Myocyte (in vitro differentiated cells): Measurements from ENCODE around the gene UBALD2. TPM values are rescaled to one million over a fixed set of nuclear protein-coding genes. Genes with fewer than 3 reads are reported as not detected.
"Not testable (repeated sequence)": the region's sequence is repeated elsewhere in the genome, so short reads cannot be mapped to it uniquely, and the experiment has no call there.

ENCODE experiments used
- DNase-seq: peaks from one replicate; pipeline ENCODE4 v3.0.0-alpha.2; 2012; ENCODE audit warnings: low read depth
- total RNA-seq: library from RNA; depleted of rRNA; stranded (reverse); fragments of >200 nt; gene quantifications from 2 replicates; pipeline ENCODE4 v1.2.3, GENCODE V29; 2014

Gene UBALD2
- total RNA-seq, 1 donor from 2014 or later = 5.1 TPM

DNA sequence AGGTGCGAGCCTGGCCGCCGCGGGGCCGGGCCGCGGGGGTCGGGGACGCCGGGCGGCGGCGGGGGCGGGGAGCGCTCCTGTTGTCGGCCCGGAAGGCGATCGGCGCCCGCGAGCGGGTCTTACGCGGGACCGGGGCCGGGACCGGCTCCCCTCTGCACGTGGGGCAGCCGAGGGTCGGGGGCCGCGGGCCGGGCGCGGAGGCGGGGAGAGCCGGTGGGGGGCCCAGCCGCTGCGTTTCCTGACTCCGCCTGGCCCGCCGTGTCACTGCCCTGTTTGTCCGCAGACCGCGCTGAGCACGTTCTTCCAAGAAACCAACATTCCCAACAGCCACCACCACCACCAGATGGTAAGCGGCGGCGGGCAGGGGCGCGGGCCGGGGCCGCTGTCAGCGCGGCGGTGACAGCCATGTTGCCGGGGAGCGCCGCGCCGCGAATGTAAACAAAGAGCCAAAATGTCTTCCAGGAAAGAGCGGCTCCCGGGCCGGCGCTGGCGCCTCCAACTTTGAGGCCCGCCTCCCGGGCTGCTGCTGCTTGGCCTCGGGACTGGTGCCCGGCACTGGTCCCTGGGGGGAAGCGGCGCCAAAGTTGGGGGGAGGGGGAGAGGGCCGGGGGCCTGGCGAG, 586 bp downstream of the UBALD2 start:
- peak; percentile 65 for DNase-seq

DNA sequence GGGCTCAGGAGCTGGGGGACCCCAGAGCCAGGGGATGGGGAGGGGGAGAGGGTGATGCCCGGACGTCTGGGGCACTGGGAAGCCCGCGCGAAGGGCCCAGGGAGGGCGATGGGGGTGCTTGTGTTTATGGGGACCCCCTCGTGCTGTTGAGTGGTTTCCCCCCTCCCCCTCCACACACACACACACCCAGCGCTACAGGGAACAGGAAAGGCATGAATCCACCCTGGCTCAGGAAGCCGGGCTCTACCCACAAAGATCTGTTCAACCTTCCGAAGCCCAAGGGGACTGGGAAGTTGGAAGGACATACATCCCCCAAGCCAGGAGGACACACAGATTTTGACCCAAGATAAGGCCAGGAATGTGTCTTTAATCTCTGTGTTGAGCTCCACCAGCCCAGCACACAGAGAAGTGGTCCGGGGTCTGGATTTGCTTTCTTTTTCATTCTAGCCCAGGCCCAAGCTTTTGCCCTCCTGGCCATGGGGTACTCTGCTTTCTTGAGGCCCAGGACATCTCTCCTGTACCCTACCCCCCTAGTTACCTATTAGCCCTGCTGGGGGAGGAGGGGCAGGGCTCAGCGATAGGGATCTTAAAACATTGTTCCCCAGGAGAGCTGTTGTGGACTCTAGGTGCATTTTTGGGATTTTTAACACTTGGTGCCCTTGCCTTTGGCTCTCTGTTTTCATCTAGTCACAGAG, 1.2 kb downstream of the UBALD2 start:
- peak; percentile 30 for DNase-seq

DNA sequence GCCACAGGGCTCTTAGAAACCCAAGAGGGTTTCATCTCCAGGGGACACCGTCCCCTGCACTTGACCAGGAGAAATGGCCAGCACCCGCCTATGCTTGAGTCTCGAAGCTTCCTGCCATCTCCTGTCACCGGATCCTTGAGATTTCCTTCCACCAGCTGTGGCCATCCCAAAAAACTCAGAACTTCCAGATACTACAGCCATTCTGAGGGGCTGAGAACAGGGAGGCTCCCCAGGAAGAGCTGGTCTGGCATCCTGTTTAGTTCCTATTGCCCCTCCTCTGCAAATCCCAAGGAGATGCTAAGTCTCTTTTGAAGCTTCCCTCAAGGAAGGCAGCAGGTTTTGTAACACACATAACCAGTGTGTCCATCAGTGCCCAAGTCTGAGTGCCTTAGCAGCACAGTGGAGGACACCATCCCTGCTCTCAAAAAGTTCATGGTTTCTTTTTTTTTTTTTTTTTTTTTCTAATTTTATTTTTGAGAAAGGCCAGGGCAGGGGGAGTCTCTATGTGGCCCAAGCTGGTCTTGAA, 2.0 kb downstream of the UBALD2 start:
- no peak for DNase-seq

DNA sequence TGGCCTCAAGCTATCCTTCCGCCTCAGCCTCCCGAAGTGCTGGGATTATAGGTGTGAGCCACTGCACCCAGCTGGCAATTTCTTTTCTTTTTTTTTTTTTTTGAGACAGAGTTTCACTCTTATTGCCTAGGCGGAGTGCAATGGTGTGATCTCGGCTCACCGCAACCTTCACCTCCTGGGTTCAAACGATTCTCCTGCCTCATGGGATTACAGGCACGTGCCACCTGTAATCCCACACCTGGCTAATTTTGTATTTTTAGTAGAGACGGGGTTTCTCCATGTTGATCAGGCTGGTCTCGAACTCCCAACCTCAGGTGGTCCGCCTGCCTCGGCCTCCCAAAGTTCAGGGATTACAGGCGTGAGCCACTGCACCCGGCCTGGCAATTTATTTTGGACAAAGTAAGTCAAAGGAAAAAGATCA, 2.4 kb downstream of the UBALD2 start:
- DNase-seq = not testable (repeated sequence)

DNA sequence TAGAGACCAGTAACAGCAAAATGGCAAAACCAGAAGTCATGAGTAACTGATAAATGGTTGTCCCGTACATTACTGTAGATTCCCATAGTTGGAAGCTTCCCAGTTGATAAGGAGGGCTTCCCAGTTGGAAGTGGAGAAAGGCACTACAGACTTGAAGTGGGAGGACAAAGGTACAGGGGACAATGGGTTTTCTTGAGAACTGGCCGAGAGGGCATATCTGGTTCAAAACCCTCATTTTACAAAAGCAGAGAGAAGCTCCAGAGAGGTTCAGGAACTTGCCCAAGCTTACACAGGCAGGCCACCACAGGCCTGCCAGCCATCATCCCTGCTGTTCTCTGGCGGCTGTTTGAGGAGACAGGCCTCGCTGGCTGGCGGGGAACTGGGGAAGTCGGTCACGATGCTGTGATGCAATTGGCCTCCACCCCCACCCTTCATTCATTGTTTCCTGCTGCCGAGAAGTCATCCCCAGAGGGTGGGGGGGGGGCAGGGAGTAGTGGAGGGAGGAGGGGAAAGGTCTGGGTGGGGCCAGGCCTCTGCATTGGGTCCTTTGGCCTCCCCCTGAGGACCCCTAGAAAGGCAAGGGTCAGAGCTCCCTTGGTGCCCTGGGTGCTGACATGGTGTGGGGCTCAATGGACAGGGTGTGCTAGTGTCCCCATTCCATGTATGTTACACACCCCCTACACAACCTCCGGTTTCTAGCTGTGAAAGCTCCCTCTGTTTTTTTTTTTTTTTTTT, 3.0 kb downstream of the UBALD2 start:
- DNase-seq = peak; percentile 59

- peak; percentile 83 for DNase-seq
Observed at GRCh38 chr17:76268991-76269981, 4.1 kb downstream of the UBALD2 start.

DNA sequence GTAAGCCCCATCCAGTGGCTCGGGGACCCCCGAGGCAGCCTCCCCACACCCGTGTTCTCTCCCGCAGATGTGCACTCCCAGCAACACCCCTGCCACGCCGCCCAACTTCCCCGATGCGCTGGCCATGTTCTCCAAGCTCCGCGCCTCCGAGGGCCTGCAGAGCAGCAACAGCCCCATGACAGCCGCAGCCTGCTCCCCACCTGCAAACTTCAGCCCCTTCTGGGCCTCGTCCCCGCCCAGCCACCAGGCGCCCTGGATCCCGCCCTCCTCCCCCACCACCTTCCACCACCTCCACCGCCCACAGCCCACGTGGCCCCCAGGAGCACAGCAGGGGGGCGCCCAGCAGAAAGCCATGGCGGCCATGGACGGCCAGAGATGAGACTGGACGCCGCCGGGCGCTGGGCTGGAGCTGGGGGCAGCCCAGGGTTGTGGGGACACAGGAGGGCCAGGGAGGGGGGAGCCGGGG, 5.0 kb downstream of the UBALD2 start:
- DNase-seq = no peak

- peak; percentile 96 for DNase-seq
Observed at GRCh38 chr17:76270770-76271668, 5.9 kb downstream of the UBALD2 start.

- DNase-seq = no peak
Observed at GRCh38 chr17:76271669-76272540, 6.8 kb downstream of the UBALD2 start.

DNA sequence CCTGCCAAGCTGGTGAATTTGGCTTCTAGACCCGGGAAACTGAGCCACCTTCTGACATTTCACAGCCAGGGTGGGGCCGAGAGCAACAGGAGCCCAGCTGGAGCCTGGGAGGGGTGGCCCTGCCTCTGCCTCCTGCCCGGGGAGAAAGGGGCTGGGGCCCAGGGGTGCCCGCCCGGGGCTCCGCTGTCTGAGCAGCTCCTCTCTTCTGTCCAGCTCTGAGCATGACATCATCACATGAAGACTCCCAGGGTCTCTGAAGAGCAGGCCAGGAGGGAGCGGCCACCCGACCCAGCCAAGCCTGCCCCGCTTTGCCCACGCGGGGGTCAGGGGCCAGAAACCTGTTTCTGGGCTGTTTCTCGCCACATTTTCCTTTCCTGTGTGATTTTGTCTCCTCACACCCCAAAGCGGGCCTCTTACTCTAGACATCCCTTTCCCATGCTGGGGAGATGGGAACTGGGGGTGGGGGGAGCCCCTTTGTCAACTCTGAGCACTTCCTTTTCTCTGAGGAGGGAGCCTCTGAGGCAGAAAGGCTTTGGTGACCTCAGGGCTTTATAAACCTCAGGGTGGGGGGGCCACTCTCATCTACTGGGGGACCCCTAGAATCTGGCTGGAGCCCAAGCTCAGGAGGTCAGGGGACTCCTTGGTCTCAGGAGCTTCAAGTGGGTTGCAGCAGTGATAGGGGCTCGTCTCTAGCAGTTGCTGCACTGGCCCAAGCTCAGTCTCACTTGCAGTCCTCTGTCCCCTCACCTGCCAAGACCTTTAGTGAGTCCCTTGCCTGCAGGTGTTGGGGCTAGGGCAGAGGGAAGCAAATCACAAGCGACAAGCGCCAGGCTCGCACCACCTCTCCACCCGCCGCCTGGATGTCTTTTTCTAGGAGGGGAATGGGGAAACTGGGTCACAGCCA, 7.6 kb downstream of the UBALD2 start:
- no peak for DNase-seq

- no peak for DNase-seq
Observed at GRCh38 chr17:76273445-76274111, 8.4 kb downstream of the UBALD2 start.

DNA sequence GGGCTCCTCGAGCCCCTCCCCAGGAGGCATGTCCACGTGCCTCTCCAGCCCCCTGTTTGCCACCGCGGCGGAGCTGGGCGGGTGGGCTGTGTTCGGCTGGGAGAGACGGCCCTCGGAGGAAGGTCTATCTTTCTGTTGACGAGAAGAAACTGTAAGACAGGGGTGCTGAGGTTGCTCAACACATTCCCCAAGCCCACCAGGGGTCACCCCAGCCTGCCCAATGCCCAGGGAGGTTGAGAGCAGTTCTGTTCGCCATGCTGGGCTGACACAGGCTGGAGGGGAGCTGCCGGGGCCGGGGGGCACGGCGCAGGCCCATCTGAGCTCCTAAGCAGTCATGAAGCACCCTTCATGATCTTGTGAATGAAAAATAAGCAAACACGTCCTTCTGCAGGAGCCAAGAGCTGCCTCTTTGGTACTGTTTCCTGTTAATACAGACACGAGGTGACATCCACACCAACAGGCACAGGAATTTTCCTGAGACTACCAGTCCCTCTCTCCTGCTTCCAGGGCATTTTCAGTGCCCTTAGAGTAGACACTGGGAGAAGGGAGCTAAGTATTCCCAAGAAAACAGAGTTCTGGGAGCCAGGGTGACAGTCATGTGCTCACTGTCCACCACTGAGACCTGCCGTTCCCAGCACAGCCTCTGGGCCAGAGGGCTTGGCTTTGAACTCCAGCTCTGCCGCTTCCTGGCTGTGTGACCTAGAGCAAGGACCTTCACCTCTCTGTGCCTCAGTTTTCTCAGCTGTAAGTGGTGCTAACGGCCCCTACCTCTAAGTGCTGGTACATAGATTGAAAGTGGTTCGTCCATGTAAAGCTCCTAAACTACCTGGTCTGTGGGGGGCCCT, 9.2 kb downstream of the UBALD2 start:
- DNase-seq = no peak

- DNase-seq = no peak
Observed at GRCh38 chr17:76275382-76276068, 10.4 kb downstream of the UBALD2 start.

GRCh38 chr17:76276069-76276431, 10.9 kb downstream of the UBALD2 start:
- DNase-seq = no peak

DNA sequence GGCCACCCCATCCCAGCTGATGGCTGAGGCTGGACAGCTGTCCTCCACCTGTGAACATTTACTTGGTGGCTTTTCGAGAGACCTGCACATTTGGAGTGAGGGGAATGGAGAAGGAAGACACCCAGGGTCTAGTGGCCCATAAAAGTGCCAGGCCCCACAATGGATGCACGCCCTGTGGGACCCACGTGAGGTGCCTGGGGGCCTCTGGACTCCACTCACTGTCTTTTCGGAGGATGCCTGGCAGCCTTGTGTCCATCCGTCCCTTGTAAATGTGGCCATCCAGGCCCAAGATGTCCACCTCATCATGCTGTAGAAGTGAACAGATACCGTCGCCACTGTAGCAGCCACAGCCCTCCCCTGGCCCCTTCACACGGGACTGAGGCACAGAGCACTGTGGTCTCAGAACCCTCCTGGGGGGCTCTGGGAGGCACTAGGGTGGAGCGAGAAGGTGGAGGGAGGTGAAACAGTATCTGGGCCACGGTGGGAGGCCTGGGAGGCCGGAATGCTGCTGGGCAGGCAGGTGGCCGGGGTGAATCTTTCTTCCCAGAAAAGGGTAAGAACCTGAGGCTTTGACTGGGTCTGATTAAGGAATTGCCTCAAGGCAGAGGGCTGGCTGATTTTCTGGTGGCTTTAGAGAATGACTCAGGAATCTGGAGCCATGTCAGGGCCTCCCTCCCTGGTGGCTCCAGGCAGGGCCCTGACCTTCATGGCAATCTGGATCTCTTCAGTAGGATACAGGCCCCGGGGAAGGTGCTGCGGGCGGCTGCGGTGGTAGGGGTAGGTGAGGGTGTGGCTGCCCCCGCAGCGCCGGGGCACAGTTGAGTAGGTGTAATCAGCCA, 11.5 kb downstream of the UBALD2 start:
- DNase-seq = peak; percentile 31
